Measurements from ENCODE around the gene ANKRD63. TPM values are rescaled to one million over a fixed set of nuclear protein-coding genes. Genes with fewer than 3 reads are reported as not detected.

The ANKRD63 gene
- total and polyA plus RNA-seq, 10 of the 15 experiments (the other 5 are each of a cell fraction or from before 2014, with no cell fraction given) = not detected

DNA sequence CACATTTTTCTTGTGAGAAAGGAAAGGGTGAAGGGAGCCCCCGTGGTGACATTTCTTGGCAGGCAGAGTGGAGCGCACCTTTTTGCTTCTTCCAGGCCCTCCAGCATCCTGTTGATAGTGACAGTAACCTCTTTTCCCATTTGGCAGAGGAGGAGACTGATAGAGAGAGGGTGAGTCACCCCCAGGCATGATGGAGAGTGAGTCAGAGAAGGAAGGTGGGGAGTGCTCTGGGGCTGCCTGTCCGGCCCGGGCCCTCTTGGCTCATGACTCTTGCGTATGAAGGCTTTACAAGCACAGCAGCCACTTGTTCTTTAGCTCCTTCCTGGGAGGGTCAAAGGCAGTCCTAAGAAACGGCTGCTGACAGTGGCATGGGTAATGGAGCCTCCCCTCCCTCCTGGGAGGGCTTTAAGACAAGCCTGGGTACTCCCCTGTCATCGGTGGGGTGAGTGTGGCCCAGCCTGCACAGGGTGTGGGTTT, 16.0 kb downstream of the ANKRD63 start:
- Histone ChIP-seq H3K27me3 (replicated peaks in 1 of 2; ENCODE audit: control insufficient read depth in 2 of 2, insufficient read depth in 2 of 2, low read length in 1 of 2) (no peaks in the 10 kb centered on the region), H3K27ac (ENCODE audit: control insufficient read depth, insufficient read depth) (no peak overlapping the region), H2AFZ (ENCODE audit: control insufficient read depth, low read depth, low read length) (no peak overlapping the region), H3K9me3 (replicated peaks; ENCODE audit: control insufficient read depth, insufficient read depth, low read length) (no peaks in the 10 kb centered on the region), H3K4me3 (no peak overlapping the region), H3K36me3 (ENCODE audit: control insufficient read depth in 2 of 2, insufficient read depth in 2 of 2, low read length in 1 of 2) (no peaks in the 10 kb centered on the region), H3K9ac (ENCODE audit: control insufficient read depth, insufficient read depth, low read length) (no peak overlapping the region), H4K20me1 (ENCODE audit: control insufficient read depth, insufficient read depth) (no peaks in the 10 kb centered on the region), H3K4me2 (ENCODE audit: control insufficient read depth, insufficient read depth) (no peak overlapping the region), H3K4me1 (ENCODE audit: control insufficient read depth, insufficient read depth, low read length) (no peaks in the 10 kb centered on the region), H3K79me2 (ENCODE audit: control insufficient read depth, insufficient read depth, low read length) (no peaks in the 10 kb centered on the region)
- intact Hi-C loops (cut with micrococcal nuclease; ENCODE audit: unreplicated experiment) = no loop called here
- no TSS peak for BruUV-seq (replicated peaks)
- 35% methylated on average over 7 of the region's 7 CpGs for WGBS (ENCODE audit: insufficient coverage, insufficient replicate concordance, low lambda C conversion rate, missing lambda C conversion rate)
- ChIA-PET SMC1A (ENCODE audit: uncharacterized antibody, unreplicated experiment) (no interaction called here), RAD21 (ENCODE audit: unreplicated experiment) (no interaction called here), CTCF (interaction anchor here (1.2 to 2.9 kb wide), 2 partner anchors 41 to 49 kb away, joined by 3 to 14 read pairs; no protein-coding TSS in a partner anchor), POLR2A (no interaction called here)
- in situ Hi-C loops (cut with MboI) = no loop called here
- TF ChIP-seq IRF4 (IDR thresholded peaks at IDR 0.05; ENCODE audit: low read depth, low read length) = no peak
- no peak for TF ChIP-seq ZNF274 (IDR thresholded peaks at IDR 0.05; ENCODE audit: insufficient read depth, insufficient read length)
- TF ChIP-seq, protein P1, sequence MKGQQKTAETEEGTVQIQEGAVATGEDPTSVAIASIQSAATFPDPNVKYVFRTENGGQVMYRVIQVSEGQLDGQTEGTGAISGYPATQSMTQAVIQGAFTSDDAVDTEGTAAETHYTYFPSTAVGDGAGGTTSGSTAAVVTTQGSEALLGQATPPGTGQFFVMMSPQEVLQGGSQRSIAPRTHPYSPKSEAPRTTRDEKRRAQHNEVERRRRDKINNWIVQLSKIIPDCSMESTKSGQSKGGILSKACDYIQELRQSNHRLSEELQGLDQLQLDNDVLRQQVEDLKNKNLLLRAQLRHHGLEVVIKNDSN (IDR thresholded peaks at IDR 0.05; ENCODE audit: borderline replicate concordance, extremely low read length, insufficient read depth, low read depth, low read length) = no peak
- no peak for TF ChIP-seq HDGF (IDR thresholded peaks at IDR 0.05)
- TF ChIP-seq RAD51 (IDR thresholded peaks at IDR 0.05) = no peak
- TF ChIP-seq, protein P2, sequence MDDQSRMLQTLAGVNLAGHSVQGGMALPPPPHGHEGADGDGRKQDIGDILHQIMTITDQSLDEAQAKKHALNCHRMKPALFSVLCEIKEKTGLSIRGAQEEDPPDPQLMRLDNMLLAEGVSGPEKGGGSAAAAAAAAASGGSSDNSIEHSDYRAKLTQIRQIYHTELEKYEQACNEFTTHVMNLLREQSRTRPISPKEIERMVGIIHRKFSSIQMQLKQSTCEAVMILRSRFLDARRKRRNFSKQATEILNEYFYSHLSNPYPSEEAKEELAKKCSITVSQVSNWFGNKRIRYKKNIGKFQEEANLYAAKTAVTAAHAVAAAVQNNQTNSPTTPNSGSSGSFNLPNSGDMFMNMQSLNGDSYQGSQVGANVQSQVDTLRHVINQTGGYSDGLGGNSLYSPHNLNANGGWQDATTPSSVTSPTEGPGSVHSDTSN (IDR thresholded peaks at IDR 0.05; ENCODE audit: insufficient replicate concordance, low read depth, low read length) = no peak
- TF ChIP-seq CHD1 (IDR thresholded peaks at IDR 0.05; ENCODE audit: low read depth, low read length) = no peak
- no peak for TF ChIP-seq SMAD5 (IDR thresholded peaks at IDR 0.05; ENCODE audit: low read depth)
- TF ChIP-seq CHD2 (IDR thresholded peaks at IDR 0.05; ENCODE audit: borderline replicate concordance, low read depth, low read length) = no peak
- TF ChIP-seq MTA3 (IDR thresholded peaks at IDR 0.05; ENCODE audit: borderline replicate concordance, low read length) = no peak
- TF ChIP-seq NBN (IDR thresholded peaks at IDR 0.05) = no peak
- DNase-seq (ENCODE audit: low read depth, low spot score) = no peak
- FAIRE-seq = no peak
- ATAC-seq = no peak

All from GM12878 (cell line).